T-helper 2 cell (primary cell): ENCODE data around the gene FMN1.

Experiments
- DNase-seq, 5 experiments: peaks; one replicate each; pipeline versions ENCODE4 v3.0.0 to v3.0.0-alpha.2; 2012 to 2022

Gene FMN1

DNA sequence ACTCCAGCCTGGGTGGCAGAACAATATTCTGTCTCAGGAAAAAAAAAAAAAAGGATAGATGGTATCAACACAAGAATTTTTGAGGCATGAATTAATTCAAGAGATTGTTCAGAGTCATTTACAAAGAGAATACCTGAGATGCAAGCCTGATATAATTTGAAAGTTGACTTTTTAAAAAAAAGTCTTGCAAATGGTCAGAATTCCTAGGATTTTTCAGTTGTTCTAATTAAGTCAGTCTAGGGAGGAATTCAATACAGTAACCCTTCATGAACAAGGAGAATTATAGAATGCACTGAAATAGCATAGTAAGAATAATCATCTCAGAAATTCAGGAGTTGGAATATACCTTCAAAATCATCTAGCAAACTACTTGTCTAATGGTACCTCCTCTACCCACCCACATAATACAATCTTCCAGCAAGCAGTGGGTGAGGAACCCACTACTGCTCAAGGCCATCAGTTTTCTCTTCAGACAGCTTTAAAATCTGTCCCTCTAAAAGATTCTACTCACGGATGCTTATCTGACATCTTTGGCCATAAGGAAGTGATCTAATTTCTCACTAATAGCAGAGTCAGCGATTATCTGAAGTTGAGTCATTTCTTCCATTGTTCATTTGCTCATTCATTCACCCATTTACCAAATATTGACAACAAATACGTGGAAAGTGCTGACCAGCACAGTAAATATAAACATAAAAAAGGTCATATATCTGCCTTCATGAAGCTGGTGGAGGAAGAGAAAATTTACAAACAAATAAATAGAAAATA is 317.1 kb downstream of the FMN1 start:
- peak in 1 of 5 experiments; percentile 7 for DNase-seq

DNA sequence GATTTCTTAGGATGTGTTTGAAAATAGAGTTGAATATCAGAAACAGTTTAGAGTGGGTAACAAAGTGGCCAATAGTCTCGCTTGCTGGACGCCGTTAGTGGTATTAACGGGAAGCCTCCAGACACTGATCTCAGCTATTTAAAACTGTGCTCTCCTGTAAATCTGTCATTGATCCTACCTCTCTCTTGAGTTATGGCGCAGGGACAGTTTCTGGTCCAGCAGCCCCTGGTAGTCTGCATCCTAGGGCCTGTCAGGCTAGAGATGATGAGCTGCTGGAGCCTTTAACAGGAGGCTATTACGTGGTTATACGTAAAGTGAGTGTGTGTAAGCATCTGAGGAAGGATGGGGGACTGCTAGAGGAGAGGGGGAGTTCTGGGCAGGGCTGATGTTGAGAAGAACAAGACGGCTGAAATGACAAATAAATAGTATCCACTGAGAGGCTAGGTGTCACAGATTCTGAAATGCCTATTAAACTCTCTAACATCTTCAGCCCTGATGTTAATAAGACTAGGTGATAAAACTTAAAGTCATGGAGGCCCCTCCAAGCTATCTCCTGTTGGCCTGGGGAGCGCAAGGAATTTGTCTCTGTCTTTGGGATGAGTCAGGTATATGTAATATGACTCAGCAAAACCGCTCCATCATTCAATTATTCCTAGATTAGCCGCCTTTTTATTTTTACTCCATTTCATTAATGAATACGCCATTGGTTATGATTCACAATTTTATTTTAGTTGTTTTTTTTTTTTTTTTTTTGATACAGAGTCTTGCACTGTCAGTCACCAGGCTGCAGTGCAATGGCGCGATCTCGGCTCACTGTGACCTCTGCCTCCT is 321.0 kb downstream of the FMN1 start:
- DNase-seq = no peak

DNA sequence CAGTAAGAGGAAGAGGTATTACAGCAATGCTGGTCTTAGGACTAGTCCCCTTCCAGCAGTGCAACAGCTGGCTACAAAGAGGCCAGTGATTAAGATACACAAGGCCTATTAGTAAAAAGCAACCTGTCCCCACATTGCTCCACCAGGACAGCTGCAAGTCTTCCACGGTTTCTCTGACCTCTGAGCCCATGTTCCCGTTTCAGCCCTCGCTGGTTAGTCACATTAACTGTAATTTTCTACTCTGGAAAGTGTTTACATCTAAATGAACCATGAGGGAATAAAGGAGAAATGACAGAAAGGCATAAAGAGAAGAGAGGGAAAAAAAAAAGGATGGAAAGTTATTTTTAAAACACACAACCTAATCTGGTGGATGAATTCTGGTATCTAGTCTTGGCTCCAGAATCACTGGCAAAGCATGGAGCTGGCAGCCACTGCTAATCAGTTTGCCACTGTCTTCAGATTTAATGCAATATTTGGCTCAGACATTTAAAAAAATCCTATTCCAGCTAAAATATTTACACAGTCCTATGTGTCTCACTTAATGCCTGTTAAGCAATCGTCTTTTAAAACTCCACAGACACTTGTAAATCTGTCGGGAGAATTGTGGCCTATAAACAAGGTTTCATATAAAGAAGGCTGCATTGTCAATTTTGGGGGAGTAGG is 321.8 kb downstream of the FMN1 start:
- DNase-seq = no peak

DNA sequence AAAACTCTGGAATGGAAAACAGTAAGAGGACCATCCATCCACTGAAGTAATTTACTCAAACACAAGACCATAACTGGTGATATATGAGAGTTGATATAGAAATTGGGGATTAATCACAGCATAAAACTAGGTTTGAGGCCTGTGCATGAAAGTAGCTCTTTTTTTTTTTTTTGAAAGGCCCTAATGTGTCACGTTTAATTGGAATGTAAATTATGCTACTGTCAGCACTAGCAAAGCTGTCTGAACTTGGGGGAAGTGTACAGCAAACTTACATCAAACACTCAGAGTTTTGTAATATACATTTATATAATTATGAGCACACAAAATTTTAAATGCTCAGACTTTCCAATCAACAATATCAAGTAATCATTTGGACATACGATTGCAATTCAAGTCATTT is 322.6 kb downstream of the FMN1 start:
- no peak for DNase-seq

DNA sequence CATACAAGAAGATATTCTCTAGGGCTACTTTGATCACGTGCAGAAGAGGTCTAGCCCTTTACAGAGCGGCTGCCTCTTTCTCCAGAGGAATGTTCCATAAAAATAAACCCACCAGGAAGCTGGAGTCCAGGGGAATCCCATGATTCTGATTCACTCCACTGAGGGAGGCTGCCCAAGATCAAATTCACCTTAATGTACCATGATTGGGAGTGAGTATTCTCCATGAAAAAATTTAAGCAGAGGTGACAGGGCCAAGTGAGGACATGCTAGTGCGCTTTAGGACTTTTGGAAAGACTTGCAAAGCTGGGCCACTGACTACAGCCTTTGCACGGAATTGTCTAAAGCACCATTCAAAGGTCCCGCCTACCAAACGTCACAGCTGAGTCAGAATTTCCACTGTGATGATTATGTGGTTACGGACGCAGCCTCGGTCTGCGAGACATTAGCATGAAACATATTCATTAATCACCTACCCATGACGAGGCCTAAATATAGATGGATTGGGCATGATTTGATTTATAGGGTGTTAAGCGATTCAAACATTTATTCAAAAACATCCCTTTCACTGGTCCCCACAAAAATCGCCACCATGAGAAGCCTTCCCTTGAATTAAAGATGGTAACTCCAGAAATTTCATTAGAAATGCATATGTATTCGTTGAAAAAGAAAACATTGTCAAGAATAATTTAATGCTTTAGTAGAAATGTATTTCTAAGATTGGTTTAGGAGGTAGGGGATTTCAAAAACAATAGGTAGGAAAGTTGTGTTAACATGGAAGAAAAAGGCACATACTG is 324.1 kb downstream of the FMN1 start:
- DNase-seq = peak in 1 of 5 experiments; percentile 40

DNA sequence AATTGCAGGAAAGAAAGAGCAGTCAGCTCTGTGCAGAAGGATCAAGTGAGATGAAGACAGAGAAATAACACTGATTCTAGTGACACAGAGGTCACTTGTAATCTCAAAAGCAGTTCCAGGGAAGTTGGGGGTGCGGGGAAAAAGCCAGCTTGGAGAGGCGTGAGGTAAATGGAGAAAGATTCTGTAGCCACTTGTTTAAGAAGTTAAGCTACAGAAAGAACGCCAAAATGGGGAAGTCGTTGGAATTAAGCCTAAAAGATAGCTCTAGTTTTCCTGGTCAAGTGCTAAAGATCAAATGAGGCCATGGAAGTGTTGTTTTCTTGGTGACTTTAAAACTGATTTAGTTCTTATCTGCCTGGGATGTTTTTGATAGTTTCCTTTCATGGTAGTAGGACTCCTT is 324.7 kb downstream of the FMN1 start:
- DNase-seq = no peak

DNA sequence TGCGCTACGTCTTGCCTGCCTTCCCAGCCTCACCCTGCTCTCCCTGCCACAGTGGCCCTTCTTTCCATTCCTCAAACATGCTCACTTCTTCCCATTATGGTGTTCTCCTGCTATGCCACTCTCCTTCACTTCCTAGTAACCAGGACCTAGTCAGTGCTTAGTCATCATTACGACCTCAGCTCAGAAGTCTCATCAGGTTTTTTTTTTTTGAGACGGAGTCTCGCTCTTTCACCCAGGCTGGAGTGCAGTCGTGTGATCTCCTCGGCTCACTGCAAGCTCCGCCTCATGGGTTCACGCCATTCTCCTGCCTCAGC is 327.2 kb downstream of the FMN1 start:
- DNase-seq = no peak

DNA sequence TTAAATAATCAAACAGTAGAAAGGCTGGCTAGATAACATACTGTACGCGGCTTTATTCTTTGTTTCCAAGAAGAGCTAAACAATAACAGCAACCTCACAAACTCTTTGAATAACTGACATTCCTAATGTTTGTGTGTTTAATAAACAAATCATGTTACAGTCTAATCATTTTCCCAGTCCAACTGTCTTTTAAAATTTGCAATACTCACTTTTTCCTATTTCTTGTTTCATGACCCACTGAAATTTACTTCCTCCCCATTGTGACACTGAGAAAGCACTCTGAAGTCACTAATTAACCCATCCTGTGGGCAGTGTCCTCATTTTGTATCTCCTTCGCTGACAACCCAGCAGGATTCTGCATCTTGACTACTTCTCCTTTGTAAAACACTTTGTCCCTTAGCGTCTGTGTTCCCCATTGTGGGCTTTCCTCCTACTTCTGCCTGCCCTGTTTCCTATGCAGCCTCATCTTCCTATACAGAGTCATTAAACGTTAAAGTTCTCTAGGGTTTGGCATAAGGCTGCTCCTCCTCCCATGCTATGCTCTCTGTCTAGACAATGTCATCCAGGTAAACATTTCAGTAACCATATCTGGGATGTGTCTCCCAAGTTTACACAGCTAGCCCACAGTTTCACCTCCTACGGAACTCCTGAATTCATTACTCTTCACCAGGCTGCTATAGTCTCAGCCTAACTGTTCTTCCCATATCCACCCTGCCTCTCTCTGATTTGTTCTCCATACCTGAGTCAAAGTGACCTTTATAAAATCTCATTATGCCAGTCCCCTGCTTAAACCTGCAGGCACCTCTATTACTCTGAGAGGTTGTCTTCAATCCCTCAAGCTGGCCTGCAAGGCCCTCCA is 327.8 kb downstream of the FMN1 start:
- no peak for DNase-seq

DNA sequence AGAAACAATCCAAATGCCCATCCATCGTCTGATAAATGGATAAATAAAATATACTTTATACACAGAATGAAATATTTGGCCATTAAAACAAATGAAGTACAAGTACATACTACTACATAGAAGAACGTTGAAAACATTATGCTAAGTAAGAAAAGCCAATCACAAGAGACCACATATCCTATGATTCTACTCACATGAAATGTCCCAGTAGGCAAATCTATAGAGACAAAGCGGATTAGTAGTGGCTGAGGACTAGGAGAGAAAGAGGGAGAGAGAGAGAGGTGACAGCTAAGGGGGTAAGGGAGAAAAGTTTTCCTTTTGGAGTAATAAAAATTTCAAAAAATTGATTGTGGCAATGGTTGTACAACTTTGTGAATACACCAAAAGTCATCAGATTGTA is 329.7 kb downstream of the FMN1 start:
- DNase-seq = no peak

DNA sequence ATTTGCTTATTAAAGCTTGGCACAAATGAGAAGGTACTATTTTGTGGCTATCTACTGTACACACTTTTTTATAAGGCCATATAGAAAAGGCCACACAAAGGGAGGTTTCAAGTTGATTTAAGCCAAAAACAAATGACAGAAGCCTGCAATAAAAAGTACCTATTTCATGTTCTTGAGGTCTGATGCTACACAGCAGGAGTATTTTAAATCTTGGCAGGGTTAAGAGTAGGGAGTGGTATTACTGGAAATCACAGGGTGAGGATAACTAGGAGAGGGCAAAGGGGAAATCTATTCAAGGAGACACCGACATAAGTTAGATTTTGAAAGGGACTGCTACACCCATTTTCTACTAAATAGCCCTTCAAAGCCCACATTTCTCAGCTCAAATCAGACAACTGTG is 330.5 kb downstream of the FMN1 start:
- no peak for DNase-seq

DNA sequence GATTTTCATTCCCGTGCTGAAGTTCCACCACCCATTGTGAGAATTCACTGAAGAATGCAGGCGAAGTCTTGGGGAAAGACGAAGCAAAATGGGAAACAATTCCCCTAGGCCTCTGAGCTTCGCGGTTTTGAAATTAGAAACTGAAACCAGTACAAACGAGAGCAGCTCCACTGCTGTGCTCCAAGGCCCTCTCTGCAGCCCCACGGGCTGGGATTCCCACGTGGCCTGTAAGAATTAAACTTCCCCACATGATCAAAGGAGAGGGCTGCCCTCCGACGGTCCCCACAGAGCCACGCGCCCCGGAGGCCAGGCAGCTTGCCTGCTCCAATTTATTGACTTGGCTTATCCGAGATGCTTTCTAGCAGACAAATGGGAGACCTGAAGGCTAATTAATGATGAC is 332.8 kb downstream of the FMN1 start:
- DNase-seq = peak in 1 of 5 experiments; percentile 4

DNA sequence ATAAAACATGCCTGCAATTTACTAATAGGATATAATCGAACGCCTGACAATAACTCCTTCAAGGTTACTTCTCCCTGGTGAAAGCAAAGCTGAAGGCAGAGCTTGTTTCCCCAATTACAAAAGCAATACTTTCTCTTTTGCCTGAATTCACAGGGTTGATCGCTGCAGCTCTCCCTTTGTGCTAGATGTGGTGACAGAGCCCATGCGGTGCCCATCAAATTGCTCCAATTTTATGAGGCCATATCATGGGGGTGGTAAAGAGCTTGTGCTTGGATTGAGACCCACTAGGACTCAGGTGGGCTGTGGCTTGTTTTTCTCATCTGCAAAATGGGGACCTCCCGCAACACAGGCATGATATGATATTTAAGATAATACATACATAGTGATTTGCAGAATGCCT is 333.3 kb downstream of the FMN1 start:
- DNase-seq = no peak

DNA sequence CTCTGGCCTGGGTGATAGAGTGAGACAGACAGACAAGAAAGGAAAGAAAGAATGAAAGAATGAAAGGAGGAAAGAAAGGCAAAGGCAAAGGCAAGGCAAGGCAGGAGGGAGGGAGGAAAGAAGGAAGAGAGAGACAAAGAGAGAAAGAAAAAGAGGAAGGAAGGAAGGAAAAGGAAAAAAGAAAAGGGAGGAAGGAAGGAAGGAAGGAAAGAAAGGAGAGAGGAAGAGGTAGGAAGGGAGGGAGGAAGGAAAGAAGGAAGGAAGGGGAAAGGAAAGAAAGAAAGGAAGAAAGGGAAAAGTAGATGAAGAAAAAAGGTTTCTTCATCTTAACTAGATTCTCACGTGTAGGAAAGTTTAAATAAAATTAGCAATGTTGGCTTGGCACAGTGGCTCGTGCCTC is 334.5 kb downstream of the FMN1 start:
- DNase-seq = no peak

DNA sequence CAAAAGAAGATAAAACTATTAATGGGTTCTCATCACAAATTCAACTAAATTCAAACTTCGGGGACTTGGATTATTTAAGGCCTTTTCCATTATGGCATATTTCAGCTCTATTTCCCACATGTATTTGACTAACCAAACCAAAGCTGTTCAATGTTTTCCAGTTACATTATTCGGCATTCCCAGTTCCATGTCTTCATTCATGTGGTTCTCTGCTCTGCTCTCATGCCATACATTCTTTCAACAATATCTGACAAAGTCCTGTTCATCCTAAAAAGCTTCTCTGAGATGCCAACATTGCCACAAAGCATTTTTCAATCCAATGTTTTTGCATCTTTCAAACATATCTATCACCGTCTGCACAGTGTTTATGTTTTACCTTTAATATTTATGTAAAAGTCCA is 335.3 kb downstream of the FMN1 start:
- DNase-seq = no peak

DNA sequence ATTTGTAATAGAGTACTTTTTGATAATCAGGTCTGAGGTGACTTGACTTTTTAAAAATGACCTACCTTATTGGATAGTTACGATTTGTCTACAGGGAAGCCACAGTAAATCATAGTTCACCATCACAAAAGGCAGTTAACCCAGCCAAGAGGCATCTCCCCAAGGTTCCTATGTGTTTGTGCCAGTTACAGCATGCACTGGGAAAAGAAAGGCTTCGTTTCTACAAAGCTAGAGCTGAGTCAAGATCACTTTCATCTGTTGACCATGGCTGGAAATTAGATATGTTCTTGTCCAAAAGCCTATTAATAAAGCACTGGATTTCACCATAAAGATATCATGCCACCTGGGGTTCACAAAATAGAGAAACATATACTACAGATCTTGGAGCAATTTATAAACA is 336.8 kb downstream of the FMN1 start:
- no peak for DNase-seq

DNA sequence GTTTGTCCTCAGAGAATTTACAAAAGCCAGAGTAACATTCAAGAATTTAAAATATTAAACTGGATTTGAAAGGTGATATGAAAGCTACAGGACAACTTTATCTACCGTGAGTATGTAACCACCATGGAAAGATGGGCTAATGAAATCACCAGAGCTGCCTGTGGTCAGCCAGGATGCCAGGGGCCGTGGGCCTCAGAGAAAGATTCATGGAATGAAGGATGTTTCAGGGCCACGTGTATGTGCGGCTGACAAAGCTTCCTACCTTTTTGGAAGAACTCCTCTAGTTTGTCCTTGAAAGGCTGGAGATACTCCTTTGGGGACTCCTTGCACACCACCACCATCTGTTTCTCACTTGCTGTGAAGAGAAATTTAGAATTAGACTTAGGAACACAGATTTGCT is 337.8 kb downstream of the FMN1 start:
- DNase-seq = no peak

DNA sequence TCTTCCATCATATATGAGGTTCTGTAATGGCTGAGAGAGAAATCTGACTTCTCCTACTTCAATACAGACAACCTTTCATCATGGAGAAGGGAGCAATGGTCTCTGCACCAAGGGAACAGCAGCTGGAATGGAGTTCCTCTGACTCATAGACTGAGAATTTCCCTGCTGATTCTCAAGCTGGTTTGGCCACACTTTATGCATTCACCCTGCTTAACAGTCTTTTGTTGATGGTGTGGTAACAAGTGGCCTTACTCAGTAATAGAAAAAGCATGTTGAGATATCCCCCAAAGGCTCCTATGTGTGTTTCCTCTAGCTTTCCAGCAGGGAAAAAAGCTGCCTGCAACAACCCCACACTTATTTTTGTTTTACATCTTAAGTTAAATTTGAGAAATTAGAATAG is 338.6 kb downstream of the FMN1 start:
- DNase-seq = no peak

DNA sequence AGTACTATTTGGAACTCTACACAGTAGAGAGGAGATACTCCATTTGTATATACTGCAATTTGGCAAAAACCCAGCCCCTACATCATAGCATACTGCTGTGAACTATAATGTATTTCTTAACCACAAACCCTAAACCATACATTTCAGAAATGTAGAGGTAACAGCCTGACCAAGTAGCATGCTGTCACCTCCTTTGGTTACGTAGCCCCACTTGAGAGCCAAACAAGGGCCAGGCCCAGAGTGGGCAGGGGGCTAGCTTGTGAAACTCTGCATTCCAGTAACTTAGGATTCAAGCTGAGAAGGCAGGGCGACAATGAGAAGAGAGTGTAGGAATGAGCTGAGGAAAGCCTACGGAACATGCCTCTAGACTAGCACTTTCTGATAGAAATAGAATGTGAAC is 340.9 kb downstream of the FMN1 start:
- no peak for DNase-seq

DNA sequence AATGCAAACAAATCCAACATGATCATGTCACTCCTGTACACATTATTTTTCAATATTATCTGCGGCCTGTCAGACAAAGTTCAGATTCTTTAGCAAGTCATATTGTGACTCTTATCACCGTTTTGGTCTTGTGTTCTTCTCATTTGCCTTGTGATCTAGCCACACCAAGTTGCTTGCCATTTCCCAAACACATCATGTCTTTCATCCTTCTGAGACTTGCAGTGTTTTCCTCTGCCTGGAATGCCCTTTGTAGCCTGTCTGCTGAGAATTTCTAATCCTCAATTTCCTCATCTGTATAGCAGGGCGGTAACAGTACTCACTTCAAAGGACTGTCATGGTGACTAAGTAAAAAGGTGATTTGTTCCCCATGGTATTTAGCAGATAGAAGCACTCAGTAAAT is 341.7 kb downstream of the FMN1 start:
- no peak for DNase-seq

DNA sequence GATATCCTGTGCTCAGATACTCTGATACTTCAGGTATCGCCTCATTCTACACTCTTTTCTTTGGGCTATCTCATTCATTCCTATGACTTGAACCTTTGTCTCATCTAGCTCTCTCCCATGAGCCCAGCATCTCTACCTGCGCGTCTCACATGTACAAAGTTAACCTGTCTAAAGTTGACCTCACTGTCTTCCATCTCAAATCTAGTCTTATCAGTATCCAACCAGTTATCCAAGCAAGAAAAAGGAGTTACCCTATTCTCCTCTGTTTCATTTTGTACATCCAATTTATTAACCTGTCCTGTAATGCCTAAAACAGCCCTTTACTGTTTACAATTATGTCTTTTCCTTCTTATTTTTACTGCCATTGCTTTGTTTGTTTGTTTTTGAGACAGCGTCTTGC is 342.5 kb downstream of the FMN1 start:
- DNase-seq = no peak

DNA sequence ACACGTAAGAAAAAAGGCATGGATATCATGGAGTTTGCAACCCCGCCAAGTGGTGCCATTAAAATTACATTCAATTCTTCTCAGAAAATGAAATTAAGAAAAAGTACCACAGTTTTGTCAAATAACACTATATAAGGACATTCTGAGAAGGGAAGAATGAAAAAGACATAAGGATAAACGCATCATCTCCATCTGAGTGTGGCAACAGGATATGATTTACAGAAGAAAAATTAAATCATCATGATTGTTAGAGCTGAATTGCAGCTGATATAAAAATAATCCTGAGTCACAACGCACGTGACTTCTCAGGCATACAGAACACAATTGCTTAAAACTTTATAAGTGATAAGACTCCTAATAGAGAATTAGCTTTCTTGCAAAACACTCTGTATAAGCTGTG is 342.9 kb downstream of the FMN1 start:
- DNase-seq = no peak
